K562 (cell line): Measurements from ENCODE around the gene ZNF609. TPM values are rescaled to one million over a fixed set of nuclear protein-coding genes. Genes with fewer than 3 reads are reported as not detected.

ENCODE experiments used
- ATAC-seq: fragments of 200-7000 bp; cut with Tn5 transposase; 3 replicates; pipeline ENCODE4 v1.9.1; 2020; ENCODE audit warnings: moderate library complexity
- BruUV-seq: library from RNA; stranded (reverse); fragments of 400-500 nt; replicated peaks from 2 replicates; lab custom pipeline; 2021; lab: Mats Ljungman, UMichigan
- CTCF ChIA-PET: fragments of 300-600 bp; formaldehyde crosslinking; extraction: SDS; loops from one replicate; lab custom pipeline; 2021; ENCODE audit warnings: low intra/inter-chr PET ratio; lab: Yijun Ruan, JAX
- POLR2A ChIA-PET: fragments of 300-600, 350-650 bp; sonication (Branson Sonifier 250); formaldehyde crosslinking; extraction: SDS; loops from one replicate; lab custom pipeline; 2021; ENCODE audit warnings: antibody characterized with exemption, inconsistent platforms; lab: Yijun Ruan, JAX
- DNase-seq, 4 experiments: peaks; one replicate each; pipeline versions ENCODE4 v3.0.0 to v3.0.0-alpha.2; 2011 to 2018; ENCODE audit warnings: low spot score in 3 of 4, mixed read lengths in 3 of 4; ENCODE audit errors: extremely low read depth in 1 of 4
- FAIRE-seq: peaks from 2 replicates; lab custom pipeline; 2011; peaks lifted over from hg19 to GRCh38; lab: Jason Lieb, UNC
- H2AFZ ChIP-seq: 2 replicates; pipeline ENCODE4 v1.6.0; 2011; ENCODE audit warnings: low read depth, low read length, control low read depth, inconsistent platforms
- H3K27ac ChIP-seq: fragments of 200-600 bp; 3 replicates; pipeline ENCODE4 v1.8.0; 2011; ENCODE audit warnings: low read depth, mild to moderate bottlenecking, control low read depth, inconsistent platforms, low read length, moderate library complexity, mixed read lengths; ENCODE audit errors: extremely low read depth
- H3K27me3 ChIP-seq, 2 experiments: fragments of 300-600 bp in 1 of 2; 2 replicates in 1 of 2; 3 replicates in 1 of 2; pipeline versions ENCODE4 v1.6.0 to v1.8.0; 2011; ENCODE audit warnings: inconsistent platforms in 2 of 2, low read length in 2 of 2, mild to moderate bottlenecking in 1 of 2, mixed read lengths in 1 of 2, moderate library complexity in 1 of 2; ENCODE audit not compliant: control insufficient read depth in 2 of 2, insufficient read depth in 2 of 2
- H3K36me3 ChIP-seq: fragments of 300-600 bp; 3 replicates; pipeline ENCODE4 v1.8.0; 2011; ENCODE audit warnings: mild to moderate bottlenecking, low read length, inconsistent platforms; ENCODE audit not compliant: control insufficient read depth, insufficient read depth
- H3K4me1 ChIP-seq, 2 experiments: fragments of 200-600 bp in 1 of 2; replicated peaks in 1 of 2; 2 replicates in 1 of 2; 3 replicates in 1 of 2; pipeline versions ENCODE4 v1.5.1 to v1.8.0; 2011; ENCODE audit warnings: inconsistent platforms in 2 of 2, low read length in 2 of 2, mild to moderate bottlenecking in 1 of 2, mixed read lengths in 1 of 2, moderate library complexity in 1 of 2; ENCODE audit not compliant: control insufficient read depth in 2 of 2, insufficient read depth in 2 of 2
- H3K4me2 ChIP-seq: 2 replicates; pipeline ENCODE4 v1.6.1; 2011; ENCODE audit warnings: low read length, control low read depth, inconsistent platforms, mixed read lengths; ENCODE audit not compliant: insufficient read depth
- H3K4me3 ChIP-seq: fragments of 200-600 bp; sonication (generic), shearing (Covaris generic); 2 replicates; pipeline ENCODE4 v1.5.1; 2016; ENCODE audit warnings: control low read depth, inconsistent platforms
- H3K79me2 ChIP-seq: fragments of 200-600 bp; 3 replicates; pipeline ENCODE4 v1.8.0; 2011; ENCODE audit warnings: low read length, inconsistent platforms; ENCODE audit not compliant: control insufficient read depth, insufficient read depth
- H3K9ac ChIP-seq, 2 experiments: 2 replicates each; pipeline versions ENCODE4 v1.6.0 to v1.6.1; 2011; ENCODE audit warnings: low read depth in 2 of 2, low read length in 2 of 2, control low read depth in 1 of 2, inconsistent platforms in 1 of 2, mild to moderate bottlenecking in 1 of 2, mixed read lengths in 1 of 2; ENCODE audit not compliant: insufficient read depth in 1 of 2
- H3K9me1 ChIP-seq: one replicate; pipeline ENCODE4 v1.6.0; 2011; ENCODE audit warnings: inconsistent platforms, mild to moderate bottlenecking, low read length, moderate library complexity; ENCODE audit not compliant: control insufficient read depth, insufficient read depth
- H3K9me3 ChIP-seq: replicated peaks from 2 replicates; pipeline ENCODE4 v1.5.1; 2011; ENCODE audit warnings: low read depth, low read length, inconsistent platforms; ENCODE audit not compliant: control insufficient read depth, insufficient read depth
- H4K20me1 ChIP-seq: replicated peaks from 2 replicates; pipeline ENCODE4 v1.6.1; 2011; ENCODE audit warnings: low read length, inconsistent platforms, mixed read lengths; ENCODE audit not compliant: control insufficient read depth, insufficient read depth
- BRD9 ChIP-seq: fragments of 450-650 bp; IDR thresholded peaks from 2 replicates; pipeline ENCODE4 v1.6.1; 2018; ENCODE audit warnings: low read depth; ENCODE audit not compliant: partially characterized antibody
- DPF2 ChIP-seq: fragments of 450-650 bp; IDR thresholded peaks from 2 replicates; pipeline ENCODE4 v1.6.1; 2016
- HLTF ChIP-seq: fragments of 450-650 bp; IDR thresholded peaks from 2 replicates; pipeline ENCODE4 v1.6.1; 2016
- KHSRP ChIP-seq: fragments of 450-650 bp; IDR thresholded peaks from 2 replicates; pipeline ENCODE4 v1.6.1; 2017
- PHB2 ChIP-seq: fragments of 450-650 bp; IDR thresholded peaks from 2 replicates; pipeline ENCODE4 v1.6.1; 2017; ENCODE audit warnings: low read depth
- PPARD ChIP-seq: fragments of 250-450 bp; sonication (Bioruptor Pico); IDR thresholded peaks from 2 replicates; pipeline ENCODE4 v1.8.0; 2022; ENCODE audit warnings: inconsistent platforms, mild to moderate bottlenecking, moderate library complexity
- PURB ChIP-seq: sonication (generic); formaldehyde crosslinking; IDR thresholded peaks from 2 replicates; pipeline ENCODE4 v1.9.0; 2021; ENCODE audit warnings: low read depth, mild to moderate bottlenecking, missing genetic modification reagents
- SOX6 ChIP-seq: fragments of 450-650 bp; IDR thresholded peaks from 2 replicates; pipeline ENCODE4 v1.6.1; 2014; ENCODE audit warnings: mild to moderate bottlenecking
- ZNF785 ChIP-seq: fragments of 250-450 bp; sonication (Bioruptor Pico); IDR thresholded peaks from 2 replicates; pipeline ENCODE4 v1.4.0; 2020; ENCODE audit warnings: mild to moderate bottlenecking
- WGBS: fragments of 100-300 bp; shearing (Covaris generic); methylation state at CpG from one replicate; pipeline ENCODE4 v1.1.6; 2016; ENCODE audit warnings: low coverage, mixed read lengths; ENCODE audit not compliant: insufficient coverage; ENCODE audit errors: missing lambda C conversion rate; 5-methylcytosine and 5-hydroxymethylcytosine counted together
- in situ Hi-C: fragments of 300-500 bp; cut with MboI; formaldehyde crosslinking; loops from 4 replicates; pipeline ENCODE4 v1.15.0; 2018; ENCODE audit warnings: inconsistent platforms, mixed read lengths
- intact Hi-C: fragments of 100-400 bp; cut with micrococcal nuclease; formaldehyde crosslinking; loops from 2 replicates; pipeline ENCODE4 v1.14.2; 2022
- polyA plus RNA-seq, 8 experiments: library from polyadenylated mRNA; depleted of rRNA in 4 of 8; stranded (reverse) in 5 of 8; unstranded in 3 of 8; fragments of >200 nt; fragmentation: Nextera tagmentation in 2 of 8; fragmentation: Illumina TruSeq in 1 of 8; extraction: Ambion mirVana in 2 of 8; extraction: Trizol in 1 of 8; gene quantifications; 2 replicates each; pipeline versions ENCODE4 v1.2.1 to v1.2.3, GENCODE V29; 2011 to 2014; ENCODE audit warnings: inconsistent platforms in 1 of 8, missing spikeins in 1 of 8
- total RNA-seq, 7 experiments: library from RNA; depleted of rRNA in 6 of 7; stranded (reverse); fragments of >200 nt in 6 of 7; fragmentation: Illumina TruSeq in 2 of 7; extraction: Trizol in 2 of 7; gene quantifications; 2 replicates each; pipeline versions ENCODE4 v1.2.1 to v1.2.3, GENCODE V29; 2011 to 2021; ENCODE audit warnings: low replicate concordance in 1 of 7
- TF ChIP-seq, protein P1 (sequence below): sonication (generic); formaldehyde crosslinking; IDR thresholded peaks from 2 replicates; pipeline ENCODE4 v1.4.0; 2020; ENCODE audit warnings: mild to moderate bottlenecking, missing genetic modification reagents
- TF ChIP-seq, protein P2 (sequence below): fragments of 250-450 bp; sonication (Bioruptor Pico); IDR thresholded peaks from 2 replicates; pipeline ENCODE4 v1.4.0; 2020; ENCODE audit warnings: mild to moderate bottlenecking, moderate library complexity
- TF ChIP-seq, protein P3 (sequence below): fragments of 150-350 bp; conservative IDR thresholded peaks from 2 replicates; pipeline ENCODE4 v1.6.1; 2014; ENCODE audit warnings: low read length

ZNF609 gene
- total and polyA plus RNA-seq, 9 of the 15 experiments (the other 6 are each of a cell fraction or from before 2014, with no cell fraction given), result 3.0 to 38.7 (median 17.8) TPM

DNA sequence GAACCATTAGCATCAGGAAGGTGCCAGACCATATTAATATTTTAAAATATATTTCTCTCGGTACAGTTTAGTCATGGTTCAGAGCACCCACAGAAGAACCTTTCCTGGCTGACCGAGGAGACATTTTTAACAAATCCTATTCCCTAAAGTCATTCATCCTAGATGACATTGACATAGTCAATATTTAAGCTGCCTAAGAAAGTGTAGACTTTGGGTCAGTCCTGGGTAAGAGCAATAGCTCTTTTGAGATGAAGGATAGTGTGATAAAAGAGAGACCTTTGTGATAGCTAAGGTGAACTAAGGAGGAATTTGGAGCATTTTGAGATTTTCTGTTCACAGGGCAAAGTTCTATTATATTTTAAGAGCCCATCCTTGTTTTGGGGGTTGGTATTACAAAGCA, 47.5 kb downstream of the ZNF609 start:
- no peak for DNase-seq
- intact Hi-C loops, result no loop called here
- H3K9me1 ChIP-seq, result peaks cover 3% of the 10 kb centered on the region
- no peak for FAIRE-seq
- no TSS peak for BruUV-seq
- H3K4me1 ChIP-seq, result peaks cover 3 to 20% of the 10 kb centered on the region in 2 experiments; a peak in 3 of 5 replicates
- peaks cover 19% of the 10 kb centered on the region for H4K20me1 ChIP-seq
- H3K36me3 ChIP-seq, result peaks cover 43% of the 10 kb centered on the region
- H3K4me2 ChIP-seq, result no peak overlapping the region
- H3K9me3 ChIP-seq, result no peaks in the 10 kb centered on the region
- H2AFZ ChIP-seq, result no peak overlapping the region
- ATAC-seq, result no peak
- H3K79me2 ChIP-seq, result peaks cover 87% of the 10 kb centered on the region
- CTCF ChIA-PET, result no interaction called here
- no peak for TF ChIP-seq PHB2
- TF ChIP-seq, protein P1, sequence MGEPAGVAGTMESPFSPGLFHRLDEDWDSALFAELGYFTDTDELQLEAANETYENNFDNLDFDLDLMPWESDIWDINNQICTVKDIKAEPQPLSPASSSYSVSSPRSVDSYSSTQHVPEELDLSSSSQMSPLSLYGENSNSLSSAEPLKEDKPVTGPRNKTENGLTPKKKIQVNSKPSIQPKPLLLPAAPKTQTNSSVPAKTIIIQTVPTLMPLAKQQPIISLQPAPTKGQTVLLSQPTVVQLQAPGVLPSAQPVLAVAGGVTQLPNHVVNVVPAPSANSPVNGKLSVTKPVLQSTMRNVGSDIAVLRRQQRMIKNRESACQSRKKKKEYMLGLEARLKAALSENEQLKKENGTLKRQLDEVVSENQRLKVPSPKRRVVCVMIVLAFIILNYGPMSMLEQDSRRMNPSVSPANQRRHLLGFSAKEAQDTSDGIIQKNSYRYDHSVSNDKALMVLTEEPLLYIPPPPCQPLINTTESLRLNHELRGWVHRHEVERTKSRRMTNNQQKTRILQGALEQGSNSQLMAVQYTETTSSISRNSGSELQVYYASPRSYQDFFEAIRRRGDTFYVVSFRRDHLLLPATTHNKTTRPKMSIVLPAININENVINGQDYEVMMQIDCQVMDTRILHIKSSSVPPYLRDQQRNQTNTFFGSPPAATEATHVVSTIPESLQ (CRISPR knock-in tag), result no peak
- no peak for TF ChIP-seq HLTF
- no peak for TF ChIP-seq PURB (CRISPR knock-in tag)
- no peak for TF ChIP-seq KHSRP
- TF ChIP-seq, protein P2, sequence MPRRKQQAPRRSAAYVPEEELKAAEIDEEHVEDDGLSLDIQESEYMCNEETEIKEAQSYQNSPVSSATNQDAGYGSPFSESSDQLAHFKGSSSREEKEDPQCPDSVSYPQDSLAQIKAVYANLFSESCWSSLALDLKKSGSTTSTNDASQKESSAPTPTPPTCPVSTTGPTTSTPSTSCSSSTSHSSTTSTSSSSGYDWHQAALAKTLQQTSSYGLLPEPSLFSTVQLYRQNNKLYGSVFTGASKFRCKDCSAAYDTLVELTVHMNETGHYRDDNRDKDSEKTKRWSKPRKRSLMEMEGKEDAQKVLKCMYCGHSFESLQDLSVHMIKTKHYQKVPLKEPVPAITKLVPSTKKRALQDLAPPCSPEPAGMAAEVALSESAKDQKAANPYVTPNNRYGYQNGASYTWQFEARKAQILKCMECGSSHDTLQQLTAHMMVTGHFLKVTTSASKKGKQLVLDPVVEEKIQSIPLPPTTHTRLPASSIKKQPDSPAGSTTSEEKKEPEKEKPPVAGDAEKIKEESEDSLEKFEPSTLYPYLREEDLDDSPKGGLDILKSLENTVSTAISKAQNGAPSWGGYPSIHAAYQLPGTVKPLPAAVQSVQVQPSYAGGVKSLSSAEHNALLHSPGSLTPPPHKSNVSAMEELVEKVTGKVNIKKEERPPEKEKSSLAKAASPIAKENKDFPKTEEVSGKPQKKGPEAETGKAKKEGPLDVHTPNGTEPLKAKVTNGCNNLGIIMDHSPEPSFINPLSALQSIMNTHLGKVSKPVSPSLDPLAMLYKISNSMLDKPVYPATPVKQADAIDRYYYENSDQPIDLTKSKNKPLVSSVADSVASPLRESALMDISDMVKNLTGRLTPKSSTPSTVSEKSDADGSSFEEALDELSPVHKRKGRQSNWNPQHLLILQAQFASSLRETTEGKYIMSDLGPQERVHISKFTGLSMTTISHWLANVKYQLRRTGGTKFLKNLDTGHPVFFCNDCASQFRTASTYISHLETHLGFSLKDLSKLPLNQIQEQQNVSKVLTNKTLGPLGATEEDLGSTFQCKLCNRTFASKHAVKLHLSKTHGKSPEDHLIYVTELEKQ (CRISPR knock-in tag), result no peak
- no peak for TF ChIP-seq DPF2
- no peak for TF ChIP-seq BRD9
- no peak for TF ChIP-seq PPARD (CRISPR knock-in tag)
- no peak for TF ChIP-seq SOX6
- TF ChIP-seq, protein P3, sequence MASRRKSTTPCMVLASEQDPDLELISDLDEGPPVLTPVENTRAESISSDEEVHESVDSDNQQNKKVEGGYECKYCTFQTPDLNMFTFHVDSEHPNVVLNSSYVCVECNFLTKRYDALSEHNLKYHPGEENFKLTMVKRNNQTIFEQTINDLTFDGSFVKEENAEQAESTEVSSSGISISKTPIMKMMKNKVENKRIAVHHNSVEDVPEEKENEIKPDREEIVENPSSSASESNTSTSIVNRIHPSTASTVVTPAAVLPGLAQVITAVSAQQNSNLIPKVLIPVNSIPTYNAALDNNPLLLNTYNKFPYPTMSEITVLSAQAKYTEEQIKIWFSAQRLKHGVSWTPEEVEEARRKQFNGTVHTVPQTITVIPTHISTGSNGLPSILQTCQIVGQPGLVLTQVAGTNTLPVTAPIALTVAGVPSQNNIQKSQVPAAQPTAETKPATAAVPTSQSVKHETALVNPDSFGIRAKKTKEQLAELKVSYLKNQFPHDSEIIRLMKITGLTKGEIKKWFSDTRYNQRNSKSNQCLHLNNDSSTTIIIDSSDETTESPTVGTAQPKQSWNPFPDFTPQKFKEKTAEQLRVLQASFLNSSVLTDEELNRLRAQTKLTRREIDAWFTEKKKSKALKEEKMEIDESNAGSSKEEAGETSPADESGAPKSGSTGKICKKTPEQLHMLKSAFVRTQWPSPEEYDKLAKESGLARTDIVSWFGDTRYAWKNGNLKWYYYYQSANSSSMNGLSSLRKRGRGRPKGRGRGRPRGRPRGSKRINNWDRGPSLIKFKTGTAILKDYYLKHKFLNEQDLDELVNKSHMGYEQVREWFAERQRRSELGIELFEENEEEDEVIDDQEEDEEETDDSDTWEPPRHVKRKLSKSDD, result no peak
- no peak for TF ChIP-seq ZNF785 (CRISPR knock-in tag)
- POLR2A ChIA-PET, result interaction anchor here (0.8 to 2.1 kb wide), 6 partner anchors 7 to 59 kb away, joined by 3 to 13 read pairs (median 4); no protein-coding TSS in a partner anchor
- H3K27ac ChIP-seq, result no peak overlapping the region
- in situ Hi-C loops, result no loop called here
- H3K4me3 ChIP-seq, result no peak overlapping the region
- no peak overlapping the region for H3K9ac ChIP-seq
- H3K27me3 ChIP-seq, result no peaks in the 10 kb centered on the region
- 72% methylated on average over 2 of the region's 2 CpGs for WGBS
